Measurements from ENCODE around the gene DLG2. TPM values are rescaled to one million over a fixed set of nuclear protein-coding genes. Genes with fewer than 3 reads are reported as not detected.
"Not testable (repeated sequence)": the region's sequence is repeated elsewhere in the genome, so short reads cannot be mapped to it uniquely, and the experiment has no call there.

Gene DLG2
- total RNA-seq, 2 experiments from 2014 or later, result 0.85 to 1.1 TPM

- ChIA-PET CTCF (interaction anchor here (0.9 to 1.4 kb wide), 3 partner anchors 9 to 20 kb away, joined by 5 to 6 read pairs (median 5); partner anchors contain the start of gene TMEM126A), POLR2A (interaction anchor here (0.6 to 2.2 kb wide), 4 partner anchors 19 to 617 kb away, joined by 3 to 5 read pairs (median 4); partner anchors contain the start of genes EED and TMEM126A)
- Mint-ChIP-seq H3K9me3 (no peaks in the 10 kb centered on the region), H3K27ac (peak within 1 kb of the TSS; percentile 97), H3K4me3 (peak within 1 kb of the TSS; percentile 99), H3K36me3 (ENCODE audit: low read depth) (peaks cover 21% of the 10 kb centered on the region), H3K4me1 (peaks cover 48% of the 10 kb centered on the region), H3K27me3 (peaks cover 10% of the 10 kb centered on the region)
- peak; percentile 98 for DNase-seq
Measured at GRCh38 chr11:85627998-85628770, 1.0 kb upstream of the DLG2 start, which contains the start of gene TMEM126B. TMEM126B (plus strand) TSS chr11:85628593; CDS start chr11:85628608, 15 bp downstream.

GRCh38 chr11:85626496-85626895 lies 648 bp downstream of the DLG2 start:
- POLR2A ChIA-PET, result no interaction called here
- Mint-ChIP-seq H3K4me1 (peaks cover 46% of the 10 kb centered on the region), H3K36me3 (ENCODE audit: low read depth) (peaks cover 10% of the 10 kb centered on the region), H3K4me3 (peak overlapping the region; percentile 99), H3K27me3 (peaks cover 10% of the 10 kb centered on the region), H3K9me3 (no peaks in the 10 kb centered on the region), H3K27ac (peak overlapping the region; percentile 97)
- CTCF ChIA-PET, result interaction anchor here (1.1 to 1.5 kb wide), 4 partner anchors 10 to 228 kb away, joined by 3 to 4 read pairs (median 3); partner anchors contain the start of gene TMEM126A
- DNase-seq, result no peak

- DNase-seq, result no peak
- Mint-ChIP-seq H3K4me3 (no peak overlapping the region), H3K36me3 (ENCODE audit: low read depth) (no peaks in the 10 kb centered on the region), H3K27ac (no peak overlapping the region), H3K4me1 (peaks cover 8% of the 10 kb centered on the region), H3K27me3 (peaks cover 5% of the 10 kb centered on the region), H3K9me3 (no peaks in the 10 kb centered on the region)
- CTCF ChIA-PET, result interaction anchor here (0.7 to 1.6 kb wide), 5 partner anchors 10 to 725 kb away, joined by 3 to 4 read pairs (median 4); partner anchors contain the start of gene CCDC83
- POLR2A ChIA-PET, result interaction anchor here (0.7 kb wide), 1 partner anchor 1092 kb away, joined by 3 read pairs; no protein-coding TSS in a partner anchor
Measured at GRCh38 chr11:85620256-85620655, 6.9 kb downstream of the DLG2 start.

GRCh38 chr11:85619499-85619898 lies 7.6 kb downstream of the DLG2 start:
- H3K27ac Mint-ChIP-seq, result no peak overlapping the region
- POLR2A ChIA-PET, result no interaction called here

GRCh38 chr11:85611643-85612042 lies 15.5 kb downstream of the DLG2 start:
- H3K36me3 Mint-ChIP-seq (ENCODE audit: low read depth); H3K27me3 Mint-ChIP-seq; H3K27ac Mint-ChIP-seq; CTCF ChIA-PET; H3K4me1 Mint-ChIP-seq; DNase-seq; H3K9me3 Mint-ChIP-seq; POLR2A ChIA-PET; H3K4me3 Mint-ChIP-seq: not testable (repeated sequence)

More at GRCh38 chr11:85619499-85619898, 7.6 kb downstream of the DLG2 start:
- DNase-seq, result no peak
- Mint-ChIP-seq H3K9me3 (no peaks in the 10 kb centered on the region), H3K36me3 (ENCODE audit: low read depth) (no peaks in the 10 kb centered on the region), H3K4me1 (peaks cover 4% of the 10 kb centered on the region), H3K4me3 (no peak overlapping the region), H3K27me3 (peaks cover 2% of the 10 kb centered on the region)
- CTCF ChIA-PET, result interaction anchor here (1.6 kb wide), 1 partner anchor 9 kb away, joined by 4 read pairs; no protein-coding TSS in a partner anchor

GRCh38 chr11:85609286-85609685 lies 17.9 kb downstream of the DLG2 start:
- H3K36me3 Mint-ChIP-seq (ENCODE audit: low read depth); POLR2A ChIA-PET; H3K4me3 Mint-ChIP-seq; H3K27me3 Mint-ChIP-seq; H3K4me1 Mint-ChIP-seq; DNase-seq; H3K9me3 Mint-ChIP-seq; H3K27ac Mint-ChIP-seq: not testable (repeated sequence)
- CTCF ChIA-PET, result interaction anchor here (1.5 kb wide), 1 partner anchor 11 kb away, joined by 4 read pairs; no protein-coding TSS in a partner anchor

- H3K9me3 Mint-ChIP-seq; DNase-seq; CTCF ChIA-PET; H3K36me3 Mint-ChIP-seq (ENCODE audit: low read depth); H3K27me3 Mint-ChIP-seq; H3K27ac Mint-ChIP-seq; H3K4me1 Mint-ChIP-seq; POLR2A ChIA-PET; H3K4me3 Mint-ChIP-seq: not testable (repeated sequence)
Measured at GRCh38 chr11:85608621-85609020, 18.5 kb downstream of the DLG2 start.

GRCh38 chr11:85606237-85606636 lies 20.9 kb downstream of the DLG2 start:
- H3K4me1 Mint-ChIP-seq; POLR2A ChIA-PET; H3K9me3 Mint-ChIP-seq; DNase-seq; H3K4me3 Mint-ChIP-seq; H3K36me3 Mint-ChIP-seq (ENCODE audit: low read depth); H3K27ac Mint-ChIP-seq; CTCF ChIA-PET; H3K27me3 Mint-ChIP-seq: not testable (repeated sequence)

GRCh38 chr11:85603220-85603619 lies 23.9 kb downstream of the DLG2 start:
- no peak for DNase-seq
- H3K27ac Mint-ChIP-seq, result no peak overlapping the region
- CTCF ChIA-PET, result no interaction called here
- no peak overlapping the region for H3K4me3 Mint-ChIP-seq
- peaks cover 2% of the 10 kb centered on the region for H3K27me3 Mint-ChIP-seq
- no peaks in the 10 kb centered on the region for H3K36me3 Mint-ChIP-seq (ENCODE audit: low read depth)
- POLR2A ChIA-PET, result interaction anchor here (0.7 kb wide), 1 partner anchor 900 kb away, joined by 3 read pairs; no protein-coding TSS in a partner anchor
- peaks cover 2% of the 10 kb centered on the region for H3K4me1 Mint-ChIP-seq
- H3K9me3 Mint-ChIP-seq, result no peaks in the 10 kb centered on the region

GRCh38 chr11:85602526-85603213 lies 24.5 kb downstream of the DLG2 start:
- no peak for DNase-seq
- H3K4me3 Mint-ChIP-seq, result no peak overlapping the region
- H3K27ac Mint-ChIP-seq, result no peak overlapping the region
- H3K4me1 Mint-ChIP-seq, result peaks cover 2% of the 10 kb centered on the region
- ChIA-PET POLR2A (no interaction called here), CTCF (no interaction called here)
- H3K36me3 Mint-ChIP-seq (ENCODE audit: low read depth), result no peaks in the 10 kb centered on the region
- H3K9me3 Mint-ChIP-seq, result no peaks in the 10 kb centered on the region
- H3K27me3 Mint-ChIP-seq, result peaks cover 2% of the 10 kb centered on the region

GRCh38 chr11:85599083-85599482 lies 28.1 kb downstream of the DLG2 start:
- Mint-ChIP-seq H3K9me3 (no peaks in the 10 kb centered on the region), H3K27ac (no peak overlapping the region), H3K27me3 (peaks cover 2% of the 10 kb centered on the region), H3K4me1 (no peaks in the 10 kb centered on the region), H3K36me3 (ENCODE audit: low read depth) (no peaks in the 10 kb centered on the region), H3K4me3 (no peak overlapping the region)
- ChIA-PET CTCF (interaction anchor here (0.8 kb wide), 1 partner anchor 387 kb away, joined by 3 read pairs; no protein-coding TSS in a partner anchor), POLR2A (no interaction called here)
- DNase-seq, result no peak

- no peak overlapping the region for H3K4me3 Mint-ChIP-seq
- H3K9me3 Mint-ChIP-seq, result no peaks in the 10 kb centered on the region
- POLR2A ChIA-PET, result no interaction called here
- no peak for DNase-seq
- no peaks in the 10 kb centered on the region for H3K4me1 Mint-ChIP-seq
- H3K36me3 Mint-ChIP-seq (ENCODE audit: low read depth), result no peaks in the 10 kb centered on the region
- peaks cover 2% of the 10 kb centered on the region for H3K27me3 Mint-ChIP-seq
- CTCF ChIA-PET, result interaction anchor here (1.0 kb wide), 1 partner anchor 1705 kb away, joined by 3 read pairs; no protein-coding TSS in a partner anchor
- H3K27ac Mint-ChIP-seq, result no peak overlapping the region
Measured at GRCh38 chr11:85596886-85597285, 30.3 kb downstream of the DLG2 start.
